ENCODE measurements around the gene UBE3C.
"Not testable (repeated sequence)": the region's sequence is repeated elsewhere in the genome, so short reads cannot be mapped to it uniquely, and the experiment has no call there.

UBE3C gene

DNA sequence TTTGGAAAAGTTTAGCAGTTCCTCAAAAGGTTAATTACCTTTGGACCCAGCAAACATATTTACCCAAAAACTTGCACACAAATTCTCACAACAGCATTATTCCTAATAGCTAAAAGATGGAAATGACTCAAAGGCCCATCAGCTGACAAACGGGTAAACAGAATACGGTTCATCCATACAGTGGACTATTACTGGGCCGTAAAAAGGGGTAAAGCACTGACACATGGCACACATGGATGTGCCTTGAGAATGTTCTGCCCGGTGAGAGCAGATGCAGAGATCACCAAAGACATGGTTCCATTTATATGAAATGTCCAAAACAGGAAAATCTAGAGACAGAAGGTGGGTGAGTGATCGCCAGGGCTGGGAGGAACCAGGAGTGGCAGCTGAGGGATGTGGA, 102.9 kb downstream of the UBE3C start:
- no peak for DNase-seq

DNA sequence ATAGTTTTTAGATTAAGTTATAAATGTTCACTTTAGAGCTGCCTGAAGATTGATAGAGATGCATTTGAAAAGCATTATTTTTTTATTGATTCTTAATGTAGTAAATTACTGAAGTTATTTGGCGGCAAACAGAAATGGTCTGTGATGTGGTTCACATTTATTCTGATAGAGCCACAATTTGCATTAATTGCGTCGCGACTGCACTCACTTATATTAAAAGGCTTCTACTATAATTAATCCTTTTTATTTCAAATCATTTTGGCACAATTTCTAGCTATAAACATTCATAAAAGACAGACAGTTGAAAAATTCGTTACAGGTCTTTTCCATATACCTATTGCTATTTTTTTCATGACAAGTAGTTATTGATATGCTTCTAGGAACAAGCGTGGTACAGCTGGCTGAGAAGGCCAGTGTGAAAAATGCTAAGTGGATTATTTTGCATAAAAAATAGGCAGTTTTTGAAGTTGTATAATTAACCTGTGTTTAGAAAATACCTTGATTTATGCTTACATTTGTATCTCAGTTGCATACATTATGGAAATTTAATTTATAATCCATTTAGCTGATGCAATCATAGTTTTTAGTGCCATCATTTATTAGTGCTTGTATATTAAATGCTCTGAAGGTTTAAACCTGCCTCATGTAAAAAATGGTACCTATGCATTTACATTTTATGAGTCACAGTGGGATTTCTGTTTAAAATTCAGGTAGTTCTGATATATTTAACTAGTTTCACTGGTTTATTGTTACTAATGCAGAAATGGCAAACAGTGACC, 106.0 kb downstream of the UBE3C start:
- no peak for DNase-seq

DNA sequence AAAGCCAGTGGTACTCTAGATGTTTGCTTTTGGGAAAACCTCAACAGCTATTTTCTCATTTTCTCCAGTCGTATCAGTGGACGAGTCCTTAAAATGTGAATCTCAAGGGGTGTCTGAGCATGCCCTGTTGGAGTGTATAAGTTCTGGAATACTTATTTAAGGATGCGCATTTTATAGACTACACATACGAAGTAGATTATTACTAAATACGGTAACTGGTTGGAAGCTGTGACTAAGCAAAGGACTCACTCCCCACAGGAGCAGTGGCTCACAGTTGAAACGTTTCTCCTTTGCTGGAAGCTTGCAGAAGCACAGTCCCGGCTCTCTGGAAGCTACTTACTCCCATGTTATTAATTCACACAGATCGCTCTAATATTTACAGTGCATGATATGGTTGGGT, 107.3 kb downstream of the UBE3C start:
- DNase-seq, result no peak

DNA sequence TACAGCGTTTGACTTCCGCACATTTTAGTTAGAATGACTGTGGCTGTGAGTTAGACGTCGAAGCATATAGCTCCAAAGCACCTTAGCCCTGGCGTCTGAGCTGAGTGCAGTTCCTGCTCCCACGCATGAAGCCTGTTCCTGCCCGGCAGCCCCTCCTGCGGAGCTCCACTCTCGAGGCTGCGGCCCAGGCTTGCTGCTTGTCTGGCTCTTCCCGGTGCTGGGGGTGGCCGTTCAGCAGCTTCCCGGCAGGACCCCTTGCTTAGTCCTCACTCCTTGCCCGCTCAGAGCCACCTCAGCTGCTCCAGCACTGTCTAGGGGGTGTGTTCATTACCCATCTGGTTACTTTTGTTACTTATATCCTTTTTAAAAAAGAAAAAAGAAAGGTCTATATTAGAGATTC, 109.9 kb downstream of the UBE3C start:
- DNase-seq, result no peak

DNA sequence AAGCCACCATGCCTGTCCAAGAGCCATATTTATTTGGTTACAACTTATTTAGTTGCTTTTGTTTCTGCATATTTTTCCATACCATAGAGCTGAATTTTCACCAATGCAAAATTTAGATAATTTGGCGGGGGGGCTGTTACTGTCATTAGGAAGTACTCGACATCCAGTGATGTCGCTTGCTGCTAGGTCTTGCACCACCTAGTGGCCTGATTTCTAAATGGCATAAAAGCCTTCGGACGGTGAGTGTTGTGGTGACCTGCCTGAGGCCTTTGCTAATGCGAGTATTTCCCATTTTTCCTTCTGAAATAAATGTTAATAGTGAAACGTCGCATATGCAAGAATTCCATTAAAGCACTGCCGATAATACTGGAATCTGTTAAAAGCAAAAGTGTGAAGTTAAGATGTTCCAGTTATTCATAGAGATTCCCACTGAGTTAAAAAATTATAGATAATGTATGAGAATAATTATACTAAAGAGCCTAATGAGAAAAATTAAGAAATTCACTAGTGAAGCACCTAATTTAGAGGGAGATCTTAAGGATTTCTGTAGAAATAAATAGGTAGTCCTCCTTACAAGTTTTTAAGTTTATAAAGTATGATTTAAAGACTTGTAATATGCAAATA, 112.0 kb downstream of the UBE3C start:
- DNase-seq, result peak; percentile 43

DNA sequence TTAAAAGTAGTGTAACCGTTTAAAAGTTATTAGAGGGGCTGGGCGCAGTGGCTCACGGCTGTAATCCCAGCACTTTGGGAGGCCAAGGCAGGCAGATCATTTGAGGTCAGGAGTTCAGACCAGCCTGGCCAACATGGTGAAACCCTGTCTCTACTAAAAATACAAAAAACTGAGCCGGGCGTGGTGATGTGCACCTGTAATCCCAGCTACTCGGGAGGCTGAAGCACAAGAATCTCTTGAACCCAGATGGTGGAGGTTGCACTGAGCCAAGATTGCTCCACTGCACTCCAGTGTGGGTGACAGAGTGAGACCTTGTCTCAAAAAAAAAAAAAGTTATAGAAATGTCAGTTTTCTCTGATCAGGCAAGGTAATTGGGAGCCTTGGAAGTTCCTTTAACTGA, 113.1 kb downstream of the UBE3C start:
- not testable (repeated sequence) for DNase-seq

DNA sequence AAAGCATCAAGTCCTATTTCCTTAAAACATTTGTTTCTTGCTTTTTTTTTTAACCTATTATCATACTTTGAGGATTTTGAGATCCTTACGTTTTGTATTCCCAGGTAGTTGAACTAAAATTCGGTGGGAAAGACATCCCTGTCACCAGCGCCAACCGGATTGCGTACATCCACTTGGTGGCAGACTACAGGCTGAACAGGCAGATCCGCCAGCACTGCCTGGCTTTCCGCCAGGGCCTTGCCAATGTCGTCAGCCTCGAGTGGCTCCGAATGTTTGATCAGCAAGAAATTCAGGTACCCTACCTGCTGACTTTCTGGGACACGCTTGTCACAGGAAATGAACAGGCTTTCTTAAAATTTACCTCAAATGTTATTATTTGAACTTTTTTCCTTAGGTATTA, 115.1 kb downstream of the UBE3C start:
- peak; percentile 83 for DNase-seq

DNA sequence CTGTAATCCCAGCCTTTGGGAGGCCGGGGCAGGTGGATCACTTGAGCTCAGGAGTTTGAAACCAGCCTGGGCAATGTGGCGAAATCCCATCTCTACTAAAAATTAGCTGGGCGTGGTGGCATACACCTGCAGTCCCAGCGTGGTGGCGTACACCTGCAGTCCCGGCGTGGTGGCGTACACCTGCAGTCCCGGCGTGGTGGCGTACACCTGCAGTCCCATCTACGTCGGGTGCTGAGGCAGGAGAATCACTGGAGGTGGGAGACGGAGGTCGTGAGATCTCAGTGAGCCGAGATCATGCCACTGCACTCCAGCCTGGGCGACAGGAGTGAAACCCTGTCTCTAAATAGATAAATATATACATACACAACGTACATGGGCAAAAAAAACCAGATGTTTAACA, 116.1 kb downstream of the UBE3C start:
- DNase-seq, result not testable (repeated sequence)

DNA sequence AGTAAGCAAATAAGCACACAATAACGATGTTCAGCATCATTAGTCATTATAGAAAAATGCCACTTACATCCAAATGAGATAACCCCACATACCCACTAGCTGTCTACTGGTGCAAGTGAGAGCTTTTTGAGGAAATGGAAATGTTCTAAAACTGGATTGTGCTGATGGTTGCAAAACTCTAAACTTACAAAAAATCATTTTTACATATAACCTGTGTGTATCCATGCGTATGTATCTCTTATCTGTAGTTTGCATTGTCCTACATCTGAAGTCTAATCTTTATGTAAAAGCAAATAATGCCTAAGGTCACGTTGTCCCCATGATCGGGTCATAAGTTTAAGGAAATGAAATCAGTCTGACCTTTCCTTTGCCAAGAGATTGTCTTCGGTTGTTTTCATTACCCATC, 116.5 kb downstream of the UBE3C start:
- DNase-seq, result no peak

DNA sequence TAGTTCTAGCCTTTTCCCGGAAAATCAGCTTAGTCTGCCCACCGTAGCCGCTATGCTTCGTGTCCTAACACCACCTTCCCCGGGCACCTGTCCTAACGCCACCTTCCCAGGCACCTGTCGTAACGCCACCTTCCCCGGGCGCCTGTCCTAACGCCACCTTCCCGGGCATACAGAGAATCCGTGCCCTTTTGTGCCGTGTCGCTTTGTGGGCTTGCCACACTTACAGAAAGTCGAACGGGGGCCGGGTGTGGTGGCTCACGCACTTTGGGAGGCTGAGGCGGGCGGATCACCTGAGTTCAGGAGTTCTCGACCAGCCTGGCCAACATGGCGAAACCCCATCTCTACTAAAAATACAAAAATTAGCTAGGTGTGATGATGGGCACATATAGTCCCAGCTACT, 124.4 kb downstream of the UBE3C start:
- DNase-seq, result no peak

DNA sequence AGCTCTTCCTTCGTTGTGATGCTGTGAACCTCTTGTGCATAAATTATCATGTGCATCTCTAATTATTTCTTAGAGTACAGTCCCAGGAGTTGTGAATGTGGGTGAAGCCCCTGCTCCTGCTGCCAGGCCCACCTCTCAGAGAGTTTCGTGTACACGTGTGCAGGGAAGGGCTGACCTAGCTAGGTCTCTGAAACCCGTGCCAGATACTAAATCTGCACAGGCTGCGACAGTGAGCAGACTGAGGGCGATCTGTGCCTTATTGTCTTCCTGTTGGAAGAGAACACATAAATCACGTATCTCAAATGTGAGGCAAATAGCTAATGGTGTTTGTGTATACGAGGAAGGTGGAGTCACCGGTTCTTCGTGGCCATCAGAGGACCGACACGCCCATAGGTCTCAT, 126.3 kb downstream of the UBE3C start:
- no peak for DNase-seq

DNA sequence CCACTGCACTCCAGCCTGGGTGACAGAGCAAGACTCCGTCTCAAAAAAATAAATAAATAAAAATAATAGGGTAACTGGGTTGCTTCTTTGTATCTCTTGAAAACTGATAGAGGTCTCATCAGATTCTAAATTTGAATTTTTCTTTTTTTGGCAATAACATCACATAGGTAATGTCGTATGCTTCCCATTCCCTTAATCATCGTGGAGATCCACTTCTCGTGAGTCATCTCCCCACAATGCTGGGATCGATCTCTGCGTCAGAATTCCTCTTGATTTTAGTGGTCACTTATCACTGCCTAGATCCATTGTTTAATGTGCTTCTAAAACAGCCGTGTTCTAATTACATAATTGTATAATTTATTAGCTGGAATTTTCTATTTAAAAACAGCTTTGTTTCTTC, 127.5 kb downstream of the UBE3C start:
- no peak for DNase-seq

DNA sequence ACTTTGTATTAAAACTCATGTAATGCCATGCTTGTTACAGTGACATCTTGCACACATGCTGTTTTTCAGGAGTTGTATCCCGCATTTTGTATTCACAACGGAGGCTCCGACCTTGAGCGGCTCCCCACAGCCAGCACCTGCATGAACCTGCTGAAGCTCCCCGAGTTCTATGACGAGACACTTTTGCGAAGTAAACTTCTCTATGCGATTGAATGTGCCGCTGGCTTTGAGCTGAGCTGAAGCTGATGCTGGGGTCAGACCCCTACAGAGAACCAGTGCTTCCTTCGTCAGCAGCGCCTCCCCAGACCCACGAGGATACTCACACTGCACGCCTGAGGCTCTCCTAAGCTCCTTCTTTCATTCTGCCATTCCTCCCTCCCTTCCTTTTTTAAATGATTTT, 128.8 kb downstream of the UBE3C start:
- no peak for DNase-seq

DNA sequence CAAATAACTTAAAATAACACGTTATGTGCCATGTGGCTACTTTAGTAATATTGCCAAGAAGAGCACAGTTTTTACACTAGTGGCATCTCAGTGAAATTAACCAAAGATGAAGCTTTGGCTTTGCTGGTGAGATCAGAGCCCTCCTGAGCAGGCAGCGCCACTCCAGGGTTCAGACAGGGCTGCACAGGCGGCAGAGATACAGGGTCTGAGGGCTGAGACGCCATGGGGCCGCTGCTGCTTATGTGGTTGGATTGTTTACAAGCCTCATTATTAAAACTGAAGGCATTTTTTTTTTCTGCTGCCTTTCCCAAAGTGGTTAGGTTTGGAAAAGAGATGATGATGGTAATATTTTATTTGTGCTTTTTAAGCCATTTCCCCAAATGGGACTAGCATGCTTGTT, 129.2 kb downstream of the UBE3C start:
- no peak for DNase-seq

DNA sequence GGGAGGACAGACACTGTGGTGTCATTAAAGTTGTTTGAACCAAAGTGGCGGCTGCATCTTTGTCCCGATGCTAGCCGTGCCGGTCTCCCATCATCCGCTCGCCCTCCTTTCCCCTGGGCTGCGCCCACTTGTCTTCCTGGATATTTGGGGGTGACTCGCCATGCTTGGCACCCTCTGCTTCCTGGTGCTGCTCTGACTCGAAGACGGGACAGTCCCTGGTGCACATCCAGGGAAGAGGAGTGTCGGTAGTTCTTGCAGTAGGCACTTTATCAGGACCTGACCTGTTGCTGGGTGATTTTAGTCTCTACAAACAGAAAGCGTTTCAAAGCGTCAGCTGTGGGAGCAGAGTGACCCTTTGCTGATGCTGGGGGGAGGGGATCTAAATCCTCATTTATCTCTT, 129.8 kb downstream of the UBE3C start:
- no peak for DNase-seq

DNA sequence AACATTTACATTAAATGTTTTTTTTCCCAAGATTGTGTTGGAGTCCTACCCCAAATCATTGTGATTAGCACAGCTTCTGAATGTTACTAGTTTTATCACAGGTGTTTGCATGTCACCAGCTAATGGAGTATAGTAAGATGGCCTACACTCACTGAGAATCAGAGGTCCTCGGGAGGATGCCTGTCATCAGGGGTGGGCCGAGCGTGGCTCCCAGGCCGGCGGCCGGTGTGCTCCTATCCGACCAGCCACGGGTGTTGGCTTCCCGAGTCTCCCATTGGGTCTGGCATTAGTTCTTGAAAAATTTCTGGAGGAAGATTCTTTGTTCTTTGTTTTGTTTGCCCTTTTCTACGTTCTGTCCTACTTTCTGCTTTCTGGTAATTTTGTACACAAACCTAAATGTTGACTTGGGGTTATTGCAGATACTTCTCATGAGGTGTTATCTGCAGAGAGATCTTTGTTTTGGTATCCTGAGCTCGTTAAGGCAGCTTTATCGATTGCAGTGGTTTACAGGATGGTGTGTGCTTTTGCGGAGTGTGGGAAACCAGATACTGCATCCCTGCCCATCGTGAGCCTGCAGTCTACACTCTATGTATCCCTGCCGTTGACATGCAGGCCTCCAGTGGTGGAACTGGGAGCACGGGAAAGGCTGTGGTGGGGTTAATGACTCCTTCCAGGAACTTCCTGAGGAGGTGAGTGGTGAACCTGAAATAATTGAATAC, 130.8 kb downstream of the UBE3C start:
- no peak for DNase-seq

DNA sequence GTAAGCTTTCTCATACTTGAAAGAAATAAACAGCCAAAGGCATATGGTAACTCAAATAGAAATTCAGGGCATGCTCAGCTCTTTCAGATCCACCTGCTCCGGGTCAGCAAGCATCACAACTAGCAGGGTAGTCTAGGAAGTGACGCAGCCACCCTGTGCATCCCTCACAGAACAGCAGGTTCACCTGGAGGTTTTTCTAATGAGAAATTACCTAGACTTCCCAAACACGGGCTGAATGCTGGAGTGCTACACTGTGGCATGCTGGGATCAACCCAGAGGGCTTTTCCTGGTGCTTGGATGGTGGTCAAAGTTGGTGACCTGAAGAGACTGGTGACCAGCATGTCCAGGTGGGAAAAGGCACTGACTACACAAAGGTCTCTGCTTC, 131.3 kb downstream of the UBE3C start:
- DNase-seq, result no peak

DNA sequence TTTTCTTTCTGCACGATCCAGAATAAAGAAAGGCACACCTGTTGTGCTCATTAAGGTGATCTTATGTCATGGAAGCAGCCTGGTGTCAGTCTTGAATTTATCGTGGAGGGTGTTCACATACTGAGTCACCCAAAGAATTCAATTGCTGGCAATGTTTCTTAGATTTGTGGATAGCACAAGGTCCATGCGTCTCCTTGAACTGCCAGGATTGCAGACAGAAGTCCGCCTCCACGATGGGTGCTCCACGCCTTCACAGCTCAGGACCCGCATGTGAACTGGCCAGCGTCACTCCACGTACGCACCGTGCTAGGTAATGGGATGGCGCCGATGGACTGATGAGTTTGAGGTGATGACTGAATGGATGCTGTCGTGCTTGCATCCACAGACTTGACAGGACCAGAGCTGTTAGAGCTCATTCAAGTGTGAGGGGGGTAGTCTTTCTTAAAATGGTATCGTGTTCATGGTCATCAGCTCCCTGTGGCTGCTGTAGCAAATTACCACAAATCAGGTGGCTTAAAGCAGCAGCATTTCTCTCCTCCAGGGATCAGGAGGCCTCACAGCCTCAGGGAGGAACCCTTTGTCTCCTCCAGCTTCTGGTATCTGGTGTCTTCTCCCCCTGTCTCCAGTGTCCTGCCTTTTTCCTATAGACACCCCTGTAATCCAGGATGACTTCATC, 132.7 kb downstream of the UBE3C start:
- DNase-seq, result no peak

DNA sequence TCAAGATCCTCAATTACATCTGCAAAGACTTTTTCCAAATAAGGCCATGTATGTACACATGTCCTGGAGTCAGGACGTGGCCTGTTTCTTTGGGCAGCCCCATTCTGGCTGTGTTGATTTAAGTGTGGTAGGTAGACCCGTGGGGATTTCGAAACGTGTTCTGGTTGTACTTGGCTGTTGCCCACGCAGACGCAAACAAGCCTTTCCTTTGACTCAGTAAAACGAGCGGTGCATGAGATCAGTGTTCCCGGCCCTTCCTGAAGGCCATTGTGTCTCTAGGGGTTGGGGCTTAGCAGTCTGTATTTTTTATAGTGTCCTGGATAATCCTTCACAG, 133.2 kb downstream of the UBE3C start:
- DNase-seq, result no peak

DNA sequence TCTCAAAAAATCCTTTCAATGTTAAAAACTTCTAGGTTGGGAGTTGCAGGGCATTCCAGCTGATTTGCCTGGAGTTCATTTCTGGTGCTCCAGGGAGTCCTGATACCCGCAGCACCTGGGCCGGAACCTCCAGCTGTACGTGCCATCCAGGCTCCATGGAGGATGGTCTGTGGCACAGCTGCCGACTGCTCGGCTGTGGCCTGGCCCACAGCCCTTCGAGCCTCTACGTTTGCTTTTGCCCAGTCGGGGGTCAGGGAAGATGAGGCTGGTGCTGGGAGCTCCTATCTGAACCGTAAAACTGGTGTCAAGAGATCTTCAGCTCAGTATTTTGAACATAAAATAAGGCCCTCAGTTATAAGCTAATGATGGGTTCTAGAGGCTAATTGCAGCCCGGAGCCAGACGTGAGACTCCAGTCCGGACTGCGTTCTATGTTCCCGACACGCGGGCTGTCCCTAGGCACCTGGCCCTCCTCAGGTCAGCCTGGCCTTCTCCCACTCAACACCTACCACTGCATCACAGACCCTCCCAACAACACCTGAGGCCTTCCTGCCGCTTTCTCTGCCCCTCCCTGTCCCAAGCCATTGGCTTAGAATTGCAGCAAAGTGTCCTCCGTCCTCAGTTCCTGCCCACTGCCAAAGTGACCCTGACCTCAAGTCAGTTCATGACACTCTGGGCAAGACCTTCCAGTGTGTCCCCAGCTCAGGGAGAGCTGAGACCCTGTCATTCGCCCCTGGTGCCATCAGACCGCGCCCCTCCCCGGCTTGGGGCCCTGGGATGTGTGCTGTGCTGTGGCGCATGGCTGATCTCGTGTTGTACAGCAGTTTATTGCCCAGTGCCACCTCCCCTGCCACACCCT, 133.9 kb downstream of the UBE3C start:
- no peak for DNase-seq

DNA sequence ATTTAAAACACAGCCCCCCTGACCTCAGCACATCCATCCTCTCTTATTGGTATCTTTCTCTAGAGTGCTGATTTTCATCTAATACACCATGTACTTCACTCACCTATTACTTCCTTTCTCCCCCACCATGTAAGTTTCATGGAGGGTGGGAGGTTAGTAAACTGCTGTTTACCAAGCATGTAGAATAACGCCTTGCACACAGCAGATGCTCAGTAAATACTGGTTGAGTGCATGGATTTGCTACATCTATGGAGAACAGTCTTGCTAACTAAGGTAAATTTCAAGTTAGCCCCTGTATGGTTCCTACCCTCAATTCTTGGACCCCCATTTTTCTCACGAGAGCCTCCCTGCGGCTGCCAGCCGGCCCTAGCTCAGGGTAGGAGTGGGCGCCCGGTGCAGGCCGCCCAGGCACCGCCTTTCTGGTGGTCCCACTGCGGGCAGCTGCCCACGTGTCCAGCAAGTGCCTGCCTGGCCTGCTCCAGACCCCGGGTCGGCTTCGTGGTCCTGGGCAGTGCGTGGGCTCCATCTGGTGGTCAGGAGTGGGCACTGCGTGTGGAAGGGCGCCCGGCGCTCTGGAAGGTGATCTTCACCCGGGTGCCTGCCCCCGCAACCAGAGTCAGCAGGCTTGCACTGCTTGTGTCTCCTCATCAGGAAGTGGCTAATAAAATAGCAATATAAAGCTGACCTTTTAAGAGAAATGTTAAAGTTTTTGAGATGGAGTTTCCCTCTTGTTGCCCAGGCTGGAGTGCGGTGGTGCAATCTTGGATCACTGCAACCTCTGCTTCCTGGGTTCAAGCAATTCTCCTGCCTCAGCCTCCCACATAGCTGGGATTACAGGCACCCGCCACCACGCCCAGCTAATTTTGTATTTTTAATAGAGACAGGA, 134.7 kb downstream of the UBE3C start:
- DNase-seq, result peak; percentile 32

Measured in NCI-H774 (cell line).